ENCODE data around the gene FAM185A. TPM values are rescaled to one million over a fixed set of nuclear protein-coding genes. Genes with fewer than 3 reads are reported as not detected.

The FAM185A gene
- total and polyA plus RNA-seq, 9 of the 15 experiments (the other 6 are each of a cell fraction or from before 2014, with no cell fraction given) = 1.7 to 17.4 (median 10.6) TPM

DNA sequence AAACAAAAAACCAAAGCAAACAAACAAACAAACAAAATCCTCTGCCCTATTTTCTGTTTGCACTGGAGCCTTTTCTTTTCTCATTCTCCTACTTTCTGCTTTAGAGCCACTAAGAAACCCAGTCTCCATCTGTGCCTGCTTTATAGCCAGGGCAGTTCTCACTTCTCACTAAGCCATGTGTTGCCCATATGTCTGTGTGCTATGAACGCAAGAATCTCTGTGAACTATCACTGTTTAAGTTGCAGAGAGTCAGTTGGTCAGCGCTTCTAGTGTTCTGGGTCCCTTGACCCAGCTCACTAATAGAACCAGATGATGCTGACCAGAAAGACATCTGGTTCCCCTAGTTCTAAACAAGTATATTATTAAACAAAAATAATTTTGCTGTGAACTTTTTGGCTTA, 81.4 kb downstream of the FAM185A start (continued):
- TF ChIP-seq, protein P1, sequence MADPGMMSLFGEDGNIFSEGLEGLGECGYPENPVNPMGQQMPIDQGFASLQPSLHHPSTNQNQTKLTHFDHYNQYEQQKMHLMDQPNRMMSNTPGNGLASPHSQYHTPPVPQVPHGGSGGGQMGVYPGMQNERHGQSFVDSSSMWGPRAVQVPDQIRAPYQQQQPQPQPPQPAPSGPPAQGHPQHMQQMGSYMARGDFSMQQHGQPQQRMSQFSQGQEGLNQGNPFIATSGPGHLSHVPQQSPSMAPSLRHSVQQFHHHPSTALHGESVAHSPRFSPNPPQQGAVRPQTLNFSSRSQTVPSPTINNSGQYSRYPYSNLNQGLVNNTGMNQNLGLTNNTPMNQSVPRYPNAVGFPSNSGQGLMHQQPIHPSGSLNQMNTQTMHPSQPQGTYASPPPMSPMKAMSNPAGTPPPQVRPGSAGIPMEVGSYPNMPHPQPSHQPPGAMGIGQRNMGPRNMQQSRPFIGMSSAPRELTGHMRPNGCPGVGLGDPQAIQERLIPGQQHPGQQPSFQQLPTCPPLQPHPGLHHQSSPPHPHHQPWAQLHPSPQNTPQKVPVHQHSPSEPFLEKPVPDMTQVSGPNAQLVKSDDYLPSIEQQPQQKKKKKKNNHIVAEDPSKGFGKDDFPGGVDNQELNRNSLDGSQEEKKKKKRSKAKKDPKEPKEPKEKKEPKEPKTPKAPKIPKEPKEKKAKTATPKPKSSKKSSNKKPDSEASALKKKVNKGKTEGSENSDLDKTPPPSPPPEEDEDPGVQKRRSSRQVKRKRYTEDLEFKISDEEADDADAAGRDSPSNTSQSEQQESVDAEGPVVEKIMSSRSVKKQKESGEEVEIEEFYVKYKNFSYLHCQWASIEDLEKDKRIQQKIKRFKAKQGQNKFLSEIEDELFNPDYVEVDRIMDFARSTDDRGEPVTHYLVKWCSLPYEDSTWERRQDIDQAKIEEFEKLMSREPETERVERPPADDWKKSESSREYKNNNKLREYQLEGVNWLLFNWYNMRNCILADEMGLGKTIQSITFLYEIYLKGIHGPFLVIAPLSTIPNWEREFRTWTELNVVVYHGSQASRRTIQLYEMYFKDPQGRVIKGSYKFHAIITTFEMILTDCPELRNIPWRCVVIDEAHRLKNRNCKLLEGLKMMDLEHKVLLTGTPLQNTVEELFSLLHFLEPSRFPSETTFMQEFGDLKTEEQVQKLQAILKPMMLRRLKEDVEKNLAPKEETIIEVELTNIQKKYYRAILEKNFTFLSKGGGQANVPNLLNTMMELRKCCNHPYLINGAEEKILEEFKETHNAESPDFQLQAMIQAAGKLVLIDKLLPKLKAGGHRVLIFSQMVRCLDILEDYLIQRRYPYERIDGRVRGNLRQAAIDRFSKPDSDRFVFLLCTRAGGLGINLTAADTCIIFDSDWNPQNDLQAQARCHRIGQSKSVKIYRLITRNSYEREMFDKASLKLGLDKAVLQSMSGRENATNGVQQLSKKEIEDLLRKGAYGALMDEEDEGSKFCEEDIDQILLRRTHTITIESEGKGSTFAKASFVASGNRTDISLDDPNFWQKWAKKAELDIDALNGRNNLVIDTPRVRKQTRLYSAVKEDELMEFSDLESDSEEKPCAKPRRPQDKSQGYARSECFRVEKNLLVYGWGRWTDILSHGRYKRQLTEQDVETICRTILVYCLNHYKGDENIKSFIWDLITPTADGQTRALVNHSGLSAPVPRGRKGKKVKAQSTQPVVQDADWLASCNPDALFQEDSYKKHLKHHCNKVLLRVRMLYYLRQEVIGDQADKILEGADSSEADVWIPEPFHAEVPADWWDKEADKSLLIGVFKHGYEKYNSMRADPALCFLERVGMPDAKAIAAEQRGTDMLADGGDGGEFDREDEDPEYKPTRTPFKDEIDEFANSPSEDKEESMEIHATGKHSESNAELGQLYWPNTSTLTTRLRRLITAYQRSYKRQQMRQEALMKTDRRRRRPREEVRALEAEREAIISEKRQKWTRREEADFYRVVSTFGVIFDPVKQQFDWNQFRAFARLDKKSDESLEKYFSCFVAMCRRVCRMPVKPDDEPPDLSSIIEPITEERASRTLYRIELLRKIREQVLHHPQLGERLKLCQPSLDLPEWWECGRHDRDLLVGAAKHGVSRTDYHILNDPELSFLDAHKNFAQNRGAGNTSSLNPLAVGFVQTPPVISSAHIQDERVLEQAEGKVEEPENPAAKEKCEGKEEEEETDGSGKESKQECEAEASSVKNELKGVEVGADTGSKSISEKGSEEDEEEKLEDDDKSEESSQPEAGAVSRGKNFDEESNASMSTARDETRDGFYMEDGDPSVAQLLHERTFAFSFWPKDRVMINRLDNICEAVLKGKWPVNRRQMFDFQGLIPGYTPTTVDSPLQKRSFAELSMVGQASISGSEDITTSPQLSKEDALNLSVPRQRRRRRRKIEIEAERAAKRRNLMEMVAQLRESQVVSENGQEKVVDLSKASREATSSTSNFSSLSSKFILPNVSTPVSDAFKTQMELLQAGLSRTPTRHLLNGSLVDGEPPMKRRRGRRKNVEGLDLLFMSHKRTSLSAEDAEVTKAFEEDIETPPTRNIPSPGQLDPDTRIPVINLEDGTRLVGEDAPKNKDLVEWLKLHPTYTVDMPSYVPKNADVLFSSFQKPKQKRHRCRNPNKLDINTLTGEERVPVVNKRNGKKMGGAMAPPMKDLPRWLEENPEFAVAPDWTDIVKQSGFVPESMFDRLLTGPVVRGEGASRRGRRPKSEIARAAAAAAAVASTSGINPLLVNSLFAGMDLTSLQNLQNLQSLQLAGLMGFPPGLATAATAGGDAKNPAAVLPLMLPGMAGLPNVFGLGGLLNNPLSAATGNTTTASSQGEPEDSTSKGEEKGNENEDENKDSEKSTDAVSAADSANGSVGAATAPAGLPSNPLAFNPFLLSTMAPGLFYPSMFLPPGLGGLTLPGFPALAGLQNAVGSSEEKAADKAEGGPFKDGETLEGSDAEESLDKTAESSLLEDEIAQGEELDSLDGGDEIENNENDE (IDR thresholded peaks at IDR 0.05; ENCODE audit: low read depth, low read length) = no peak
- no peak for TF ChIP-seq STAT5A (IDR thresholded peaks at IDR 0.05; ENCODE audit: borderline replicate concordance, low read length)
- no peak for TF ChIP-seq ESRRA (IDR thresholded peaks at IDR 0.05; ENCODE audit: borderline replicate concordance, low read depth)

Measured in K562 (cell line).